Stimulated activated CD4-positive, alpha-beta T cell treated with anti-CD3 and anti-CD28 coated beads, Interleukin-2, amount 100 ng/mL, for 4 hours (primary cell): ENCODE results near the gene FMO2.

Experiments used
- DNase-seq: peaks from one replicate; pipeline ENCODE4 v3.0.0-alpha.2; 2020; ENCODE audit warnings: low read depth

FMO2 gene

DNA sequence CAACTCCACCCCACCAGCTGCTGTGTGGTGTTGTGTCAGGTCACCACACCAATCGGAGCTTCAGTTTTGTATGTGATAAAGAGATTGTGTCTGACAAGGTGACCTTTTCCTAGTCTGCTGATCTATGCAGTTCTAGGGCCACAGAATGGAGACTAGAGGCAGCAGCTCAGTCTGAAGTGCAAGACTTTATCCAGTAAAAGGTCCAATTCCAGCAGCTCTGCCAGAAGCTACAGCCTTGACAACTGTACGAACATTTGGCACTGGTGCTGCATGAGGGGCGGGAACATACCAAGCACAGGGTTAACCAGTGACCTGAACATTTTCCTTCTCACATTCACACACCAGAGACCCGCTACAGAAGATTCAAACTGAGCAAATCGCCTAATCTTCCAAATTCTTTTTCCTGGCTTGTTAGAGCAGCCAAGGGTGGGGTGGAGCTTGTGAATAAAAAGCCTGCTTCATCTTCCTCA is 72.5 kb downstream of the FMO2 start:
- DNase-seq, result no peak

DNA sequence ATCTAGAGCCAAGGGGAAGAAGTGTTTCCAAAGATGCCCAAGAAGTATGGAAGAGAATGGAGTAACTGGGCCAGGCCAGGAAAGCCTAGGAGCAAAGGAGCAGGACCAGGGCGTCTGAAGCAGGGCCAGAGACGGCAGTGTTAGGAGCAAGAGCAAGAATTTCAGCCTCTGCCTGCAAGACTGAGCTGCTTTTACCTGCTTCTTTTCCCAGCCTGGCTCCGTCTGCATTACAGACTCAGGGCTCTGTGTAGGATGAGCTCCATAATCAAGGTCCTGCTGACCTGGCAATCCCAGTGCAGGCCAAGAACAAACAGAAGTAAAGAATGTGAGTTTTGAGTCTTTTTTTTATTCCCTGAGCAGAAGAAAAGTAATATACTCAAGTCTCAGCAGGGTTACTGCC is 73.3 kb downstream of the FMO2 start:
- DNase-seq, result no peak

DNA sequence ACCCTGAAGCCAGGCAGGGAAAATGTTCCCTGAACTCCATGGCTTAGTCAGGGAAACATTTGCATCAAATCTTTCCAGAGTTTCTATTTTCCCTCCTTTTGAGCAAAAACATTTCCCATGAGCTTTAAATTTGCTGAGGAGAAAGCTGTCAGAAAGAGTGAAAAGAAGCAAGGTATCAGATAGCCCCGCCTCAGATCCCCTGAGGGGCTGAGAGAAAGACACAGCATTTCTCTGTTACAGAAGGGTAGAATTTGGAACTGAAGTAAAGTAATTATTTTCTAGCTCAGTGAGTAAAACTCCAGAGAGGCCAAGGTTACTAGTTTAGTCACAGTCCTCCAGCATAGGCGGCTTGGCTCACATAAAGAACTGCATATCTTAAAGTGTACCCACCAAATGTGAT is 73.8 kb downstream of the FMO2 start:
- no peak for DNase-seq
